ENCODE data around the gene FAM185A.
"Not testable (repeated sequence)": the region's sequence is repeated elsewhere in the genome, so short reads cannot be mapped to it uniquely, and the experiment has no call there.

FAM185A gene

GRCh38 chr7:102833343-102833742, 84.5 kb downstream of the FAM185A start:
- no peak for DNase-seq

- no peak for DNase-seq
Observed at GRCh38 chr7:102834466-102834865, 85.7 kb downstream of the FAM185A start.

- no peak for DNase-seq
Observed at GRCh38 chr7:102834999-102835398, 86.2 kb downstream of the FAM185A start.

GRCh38 chr7:102836191-102836919, 87.6 kb downstream of the FAM185A start:
- no peak for DNase-seq

GRCh38 chr7:102836977-102837376, 88.2 kb downstream of the FAM185A start:
- DNase-seq, result no peak

GRCh38 chr7:102837802-102838201, 89.0 kb downstream of the FAM185A start:
- DNase-seq, result no peak

GRCh38 chr7:102838572-102839101, 89.8 kb downstream of the FAM185A start:
- DNase-seq, result not testable (repeated sequence)

GRCh38 chr7:102840404-102840803, 91.6 kb downstream of the FAM185A start:
- no peak for DNase-seq

GRCh38 chr7:102841290-102841689, 92.5 kb downstream of the FAM185A start:
- DNase-seq, result no peak

GRCh38 chr7:102842284-102842683, 93.5 kb downstream of the FAM185A start:
- DNase-seq, result no peak

GRCh38 chr7:102843850-102844249, 95.1 kb downstream of the FAM185A start:
- DNase-seq, result no peak

- DNase-seq, result no peak
Observed at GRCh38 chr7:102845346-102845745, 96.5 kb downstream of the FAM185A start.

- no peak for DNase-seq
Observed at GRCh38 chr7:102849079-102849478, 100.3 kb downstream of the FAM185A start.

- no peak for DNase-seq
Observed at GRCh38 chr7:102849538-102849937, 100.7 kb downstream of the FAM185A start.

- DNase-seq, result no peak
Observed at GRCh38 chr7:102856036-102856435, 107.2 kb downstream of the FAM185A start.
